NT2/D1 (cell line): ENCODE data around the gene FHOD1.

Source experiments
- SUZ12 ChIP-seq: IDR thresholded peaks from 2 replicates; pipeline ENCODE4 v1.6.1; 2011; ENCODE audit not compliant: insufficient read length, insufficient read depth; ENCODE audit errors: extremely low read depth
- YY1 ChIP-seq: IDR thresholded peaks from 2 replicates; pipeline ENCODE4 v1.6.1; 2011; ENCODE audit not compliant: insufficient read length, insufficient read depth
- ZNF274 ChIP-seq: IDR thresholded peaks from 2 replicates; pipeline ENCODE4 v1.6.1; 2011; ENCODE audit warnings: mild to moderate bottlenecking, low read depth, low read length

GRCh38 chr16:67180166-67180565 lies 67.1 kb downstream of the FHOD1 start:
- TF ChIP-seq YY1 (no peak), ZNF274 (no peak), SUZ12 (no peak)
